ENCODE data around the gene ARL9.

ARL9 gene

GRCh38 chr4:56552273-56552672 is 46.7 kb downstream of the ARL9 start:
- Histone ChIP-seq H3K27me3 (ENCODE audit: insufficient read depth, low read depth, severe bottlenecking) (no peaks in the 10 kb centered on the region), H3K27ac (no peak overlapping the region), H3K9me3 (ENCODE audit: severe bottlenecking) (peaks cover 8% of the 10 kb centered on the region), H3K4me3 (ENCODE audit: low read depth, low read length) (no peak overlapping the region), H3K36me3 (no peaks in the 10 kb centered on the region)
- no peak for TF ChIP-seq CTCF (IDR thresholded peaks at IDR 0.05; ENCODE audit: low read depth, low read length)
- DNase-seq: no peak

DNA sequence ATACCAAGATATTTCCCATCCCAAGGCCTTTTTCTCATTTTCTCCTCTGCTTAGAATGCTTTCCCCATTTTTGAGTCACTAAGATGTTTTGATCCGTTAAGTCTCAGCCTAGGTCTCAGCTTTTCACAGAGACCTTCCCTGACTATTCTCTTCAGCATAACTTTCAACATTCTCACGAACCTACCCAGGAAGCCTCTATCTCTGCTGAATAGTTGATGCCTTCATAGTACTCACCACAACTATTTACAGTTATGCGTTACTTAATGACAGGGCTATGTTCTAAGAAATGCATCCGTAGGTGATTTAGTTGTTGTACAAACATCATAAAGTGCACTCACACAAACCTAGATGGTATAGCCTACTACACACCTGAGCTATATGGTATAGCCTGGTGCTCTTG is 64.5 kb downstream of the ARL9 start:
- Histone ChIP-seq H3K9me3 (ENCODE audit: severe bottlenecking) (no peaks in the 10 kb centered on the region), H3K27me3 (ENCODE audit: insufficient read depth, low read depth, severe bottlenecking) (no peaks in the 10 kb centered on the region), H3K36me3 (no peaks in the 10 kb centered on the region), H3K4me3 (ENCODE audit: low read depth, low read length) (no peak overlapping the region), H3K27ac (no peak overlapping the region)
- no peak for TF ChIP-seq CTCF (IDR thresholded peaks at IDR 0.05; ENCODE audit: low read depth, low read length)
- no peak for DNase-seq

All from WERI-Rb-1 (cell line).